HL-60 (cell line): Measurements from ENCODE around the gene DDX18.

Experiments
- DNase-seq, 2 experiments: peaks; one replicate each; pipeline ENCODE4 v3.0.0-alpha.2; 2010 to 2020; ENCODE audit warnings: low read depth in 1 of 2, low spot score in 1 of 2
- H3K27ac ChIP-seq: fragments of 250-450 bp; sonication (Bioruptor Pico); replicated peaks from 2 replicates; pipeline ENCODE4 v1.5.1; 2020; ENCODE audit warnings: mild to moderate bottlenecking, moderate library complexity
- H3K27me3 ChIP-seq: fragments of 250-450 bp; sonication (Bioruptor Pico); 2 replicates; pipeline ENCODE4 v1.5.1; 2021; ENCODE audit warnings: mild to moderate bottlenecking, moderate library complexity; ENCODE audit not compliant: insufficient read depth, poor library complexity, severe bottlenecking
- H3K4me3 ChIP-seq: replicated peaks from 2 replicates; pipeline ENCODE4 v1.5.1; 2011; ENCODE audit warnings: mild to moderate bottlenecking, control low read depth, low read length; ENCODE audit not compliant: insufficient read depth
- GABPA ChIP-seq: IDR thresholded peaks from 2 replicates; pipeline ENCODE4 v1.6.1; 2012; ENCODE audit warnings: low read depth
- POLR2AphosphoS5 ChIP-seq: IDR thresholded peaks from 2 replicates; pipeline ENCODE4 v1.6.1; 2012; ENCODE audit warnings: low read depth
- REST ChIP-seq: IDR thresholded peaks from 2 replicates; pipeline ENCODE4 v1.6.1; 2012; ENCODE audit warnings: low read depth; ENCODE audit not compliant: insufficient replicate concordance
- SPI1 ChIP-seq: IDR thresholded peaks from 2 replicates; pipeline ENCODE4 v1.6.1; 2012; ENCODE audit warnings: low read depth, mild to moderate bottlenecking, borderline replicate concordance
- TF ChIP-seq, protein P1 (sequence below): IDR thresholded peaks from one replicate; pipeline ENCODE4 v1.5.1; 2011; ENCODE audit warnings: low read length, control low read depth, inconsistent platforms; ENCODE audit not compliant: insufficient read depth

The DDX18 gene

GRCh38 chr2:117859532-117859911 lies 45.0 kb downstream of the DDX18 start:
- H3K27ac ChIP-seq: no peak overlapping the region
- no peaks in the 10 kb centered on the region for H3K27me3 ChIP-seq
- H3K4me3 ChIP-seq: no peak overlapping the region
- TF ChIP-seq, protein P1, sequence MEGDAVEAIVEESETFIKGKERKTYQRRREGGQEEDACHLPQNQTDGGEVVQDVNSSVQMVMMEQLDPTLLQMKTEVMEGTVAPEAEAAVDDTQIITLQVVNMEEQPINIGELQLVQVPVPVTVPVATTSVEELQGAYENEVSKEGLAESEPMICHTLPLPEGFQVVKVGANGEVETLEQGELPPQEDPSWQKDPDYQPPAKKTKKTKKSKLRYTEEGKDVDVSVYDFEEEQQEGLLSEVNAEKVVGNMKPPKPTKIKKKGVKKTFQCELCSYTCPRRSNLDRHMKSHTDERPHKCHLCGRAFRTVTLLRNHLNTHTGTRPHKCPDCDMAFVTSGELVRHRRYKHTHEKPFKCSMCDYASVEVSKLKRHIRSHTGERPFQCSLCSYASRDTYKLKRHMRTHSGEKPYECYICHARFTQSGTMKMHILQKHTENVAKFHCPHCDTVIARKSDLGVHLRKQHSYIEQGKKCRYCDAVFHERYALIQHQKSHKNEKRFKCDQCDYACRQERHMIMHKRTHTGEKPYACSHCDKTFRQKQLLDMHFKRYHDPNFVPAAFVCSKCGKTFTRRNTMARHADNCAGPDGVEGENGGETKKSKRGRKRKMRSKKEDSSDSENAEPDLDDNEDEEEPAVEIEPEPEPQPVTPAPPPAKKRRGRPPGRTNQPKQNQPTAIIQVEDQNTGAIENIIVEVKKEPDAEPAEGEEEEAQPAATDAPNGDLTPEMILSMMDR: no peak
- no peak for TF ChIP-seq SPI1
- TF ChIP-seq REST: no peak
- no peak for TF ChIP-seq POLR2AphosphoS5
- no peak for TF ChIP-seq GABPA
- no peak for DNase-seq

- Histone ChIP-seq H3K27ac (no peak overlapping the region), H3K4me3 (no peak overlapping the region), H3K27me3 (no peaks in the 10 kb centered on the region)
- no peak for TF ChIP-seq SPI1
- no peak for TF ChIP-seq POLR2AphosphoS5
- TF ChIP-seq REST: no peak
- TF ChIP-seq, protein P1: no peak
- no peak for TF ChIP-seq GABPA
- DNase-seq: no peak
Measured at GRCh38 chr2:117859924-117860647, 45.6 kb downstream of the DDX18 start.

DNA sequence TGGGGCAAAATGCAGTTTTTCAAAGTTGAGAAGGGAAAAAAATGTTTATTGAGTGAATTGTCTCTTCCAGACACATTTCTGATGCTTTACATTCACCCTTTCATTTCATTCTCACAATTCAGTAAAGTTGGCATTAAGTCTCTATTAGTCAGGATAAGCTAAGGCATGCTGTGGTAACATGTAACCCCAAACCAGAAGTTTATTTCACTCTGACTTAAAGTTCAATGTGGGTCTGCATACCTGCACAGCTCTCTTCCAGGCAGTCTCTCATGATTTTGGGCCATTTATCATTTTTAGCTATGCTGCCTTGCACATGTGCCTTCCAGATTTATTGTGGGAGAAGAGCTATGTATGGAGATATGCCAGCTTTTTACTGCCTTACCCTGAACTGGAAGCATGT lies 48.0 kb downstream of the DDX18 start:
- Histone ChIP-seq H3K27me3 (no peaks in the 10 kb centered on the region), H3K4me3 (no peak overlapping the region), H3K27ac (no peak overlapping the region)
- TF ChIP-seq, protein P1: no peak
- TF ChIP-seq POLR2AphosphoS5 (no peak), GABPA (no peak), SPI1 (no peak), REST (no peak)
- DNase-seq: no peak
